Activated T-cell treated with anti-CD3 and anti-CD28 coated beads for 1 hour (primary cell): ENCODE results near the gene CDC42.

Experiments
- DNase-seq: peaks from one replicate; pipeline ENCODE4 v3.0.0-alpha.2; 2020; ENCODE audit warnings: low read depth

The CDC42 gene

GRCh38 chr1:22108339-22109105 lies 56.0 kb downstream of the CDC42 start:
- DNase-seq: no peak

GRCh38 chr1:22110016-22110415 lies 57.5 kb downstream of the CDC42 start:
- DNase-seq: no peak

DNA sequence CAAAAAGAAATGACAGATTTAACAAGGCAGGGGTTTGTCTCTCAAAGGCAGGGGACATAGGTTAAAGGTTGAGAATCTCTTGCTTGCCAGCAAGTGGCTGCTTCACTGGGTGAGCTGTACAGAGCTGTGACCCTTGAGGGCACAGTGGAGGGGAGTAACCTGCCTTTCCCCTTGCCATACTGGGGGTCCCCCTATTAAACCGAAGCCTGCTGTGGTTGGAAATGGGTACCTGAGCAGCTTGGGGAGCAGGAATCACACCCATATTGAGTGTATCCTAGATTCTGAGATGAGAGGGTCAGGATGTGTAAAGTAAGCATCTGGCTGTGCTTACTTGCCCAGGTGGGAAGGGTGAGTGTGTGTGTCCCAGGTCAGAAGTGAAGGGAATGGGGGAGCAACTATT lies 58.6 kb downstream of the CDC42 start:
- DNase-seq: no peak

GRCh38 chr1:22111620-22112019 lies 59.1 kb downstream of the CDC42 start:
- DNase-seq: no peak

- DNase-seq: no peak
These were observed 60.0 kb downstream of the CDC42 start for GRCh38 chr1:22112554-22112953.

DNA sequence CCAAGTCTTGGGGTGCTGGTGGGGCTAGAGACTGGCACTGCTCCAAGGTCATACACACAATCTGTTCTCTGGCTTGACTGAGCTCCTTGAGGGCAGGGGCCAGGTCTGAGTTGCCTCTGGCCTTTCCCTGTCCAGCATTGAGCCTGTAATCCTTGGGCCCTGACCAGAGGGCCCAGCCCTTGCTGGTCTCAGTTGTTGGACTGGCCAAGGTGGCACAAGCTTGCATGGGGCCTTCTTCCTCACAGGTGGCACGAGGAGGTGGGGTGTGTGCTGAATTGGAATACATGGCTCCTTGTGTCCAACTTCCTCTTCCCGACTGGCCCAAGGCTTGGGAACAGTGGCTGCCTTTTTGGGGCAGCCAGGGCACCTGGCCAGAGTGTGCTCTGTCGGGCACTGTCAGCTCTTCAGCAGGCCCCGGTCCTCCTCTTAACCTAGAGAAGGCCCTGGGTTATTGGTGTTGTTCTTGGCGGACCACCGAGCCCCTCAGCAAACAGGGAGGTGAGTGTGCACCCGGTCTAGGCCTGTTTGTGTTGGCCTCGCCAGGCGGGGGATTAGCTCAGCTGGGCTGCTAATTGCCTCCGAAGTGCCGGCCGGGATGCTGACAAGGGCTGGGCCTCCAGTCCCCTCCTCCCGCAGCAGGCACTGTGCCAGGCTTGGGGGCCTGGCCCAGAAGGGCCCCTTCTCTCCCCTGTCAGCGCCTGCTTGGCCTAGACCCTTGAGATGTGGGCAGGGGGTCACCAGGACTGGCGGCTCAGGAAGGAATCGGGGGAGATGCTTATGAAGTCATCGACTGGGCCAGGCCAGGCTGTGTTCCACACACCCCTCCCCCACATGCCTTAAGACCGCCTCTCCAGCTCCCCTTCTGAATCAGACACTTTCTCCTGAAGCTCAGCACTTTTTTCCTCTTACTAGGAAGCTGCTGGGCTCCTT lies 61.8 kb downstream of the CDC42 start:
- no peak for DNase-seq

- DNase-seq: no peak
These were observed 62.8 kb downstream of the CDC42 start for GRCh38 chr1:22115286-22115685.

- DNase-seq: no peak
These were observed 64.7 kb downstream of the CDC42 start for GRCh38 chr1:22117238-22117637.

GRCh38 chr1:22117851-22118250 lies 65.3 kb downstream of the CDC42 start:
- no peak for DNase-seq

GRCh38 chr1:22118291-22118992 lies 65.9 kb downstream of the CDC42 start:
- DNase-seq: no peak

DNA sequence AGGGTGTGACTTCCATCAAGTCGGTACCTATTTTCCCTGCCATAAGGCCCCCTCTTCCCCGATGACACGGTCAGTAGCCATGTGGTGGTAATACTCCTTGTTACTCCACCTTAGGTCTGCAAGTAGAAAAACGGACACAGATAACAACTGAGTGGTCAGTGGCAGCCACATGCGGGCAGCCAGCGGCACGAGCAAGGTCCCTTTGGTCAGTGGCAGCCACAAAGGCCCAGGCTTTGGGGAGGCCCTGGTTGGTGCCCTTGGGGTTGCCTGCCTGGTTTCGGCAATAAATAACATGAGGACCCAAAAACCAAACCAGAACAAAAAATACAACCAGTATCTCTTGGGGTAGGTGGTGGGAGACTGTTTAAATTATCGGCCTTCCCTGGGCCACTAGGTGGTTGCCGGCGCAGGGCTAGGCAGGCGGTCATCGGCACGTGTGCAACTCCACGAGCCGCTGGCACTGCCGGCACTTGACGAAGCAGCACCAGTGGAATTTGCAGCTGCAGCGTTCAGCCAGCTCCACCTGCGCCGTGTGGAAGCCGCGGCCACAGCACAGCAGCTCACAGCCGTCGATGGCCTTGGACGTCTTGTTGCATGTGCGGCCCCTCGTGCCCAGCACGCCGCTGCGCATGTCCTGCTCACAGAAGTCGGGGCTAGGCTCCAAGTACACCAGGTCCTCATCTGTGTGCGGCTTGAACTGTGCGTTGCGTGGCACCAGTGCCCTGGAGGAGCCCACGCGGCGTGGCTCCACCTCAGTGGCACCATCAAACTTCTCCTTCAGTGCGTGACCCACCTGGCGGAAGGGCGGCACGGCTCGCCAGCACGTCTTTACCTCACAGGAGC lies 67.3 kb downstream of the CDC42 start:
- DNase-seq: no peak

DNA sequence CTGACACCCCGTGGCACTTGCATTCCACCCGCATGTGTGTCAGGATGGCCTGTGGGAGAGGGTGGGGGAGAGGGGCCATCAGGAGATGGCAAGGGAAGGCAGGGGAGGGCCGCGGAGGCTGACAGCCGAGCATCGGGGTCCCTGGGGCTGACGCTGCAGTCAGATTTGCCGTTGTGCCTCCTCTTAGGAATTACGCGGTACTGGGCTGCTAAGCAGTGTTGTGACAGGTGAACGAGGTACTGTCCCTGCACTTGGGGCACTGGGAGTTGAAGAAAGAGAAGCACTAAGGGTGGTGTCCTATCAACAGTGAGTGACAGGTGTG lies 67.9 kb downstream of the CDC42 start:
- no peak for DNase-seq

GRCh38 chr1:22121421-22121911 lies 69.0 kb downstream of the CDC42 start:
- no peak for DNase-seq

- DNase-seq: no peak
These were observed 70.0 kb downstream of the CDC42 start for GRCh38 chr1:22122273-22123070.

- DNase-seq: no peak
These were observed 70.5 kb downstream of the CDC42 start for GRCh38 chr1:22123071-22123390.

DNA sequence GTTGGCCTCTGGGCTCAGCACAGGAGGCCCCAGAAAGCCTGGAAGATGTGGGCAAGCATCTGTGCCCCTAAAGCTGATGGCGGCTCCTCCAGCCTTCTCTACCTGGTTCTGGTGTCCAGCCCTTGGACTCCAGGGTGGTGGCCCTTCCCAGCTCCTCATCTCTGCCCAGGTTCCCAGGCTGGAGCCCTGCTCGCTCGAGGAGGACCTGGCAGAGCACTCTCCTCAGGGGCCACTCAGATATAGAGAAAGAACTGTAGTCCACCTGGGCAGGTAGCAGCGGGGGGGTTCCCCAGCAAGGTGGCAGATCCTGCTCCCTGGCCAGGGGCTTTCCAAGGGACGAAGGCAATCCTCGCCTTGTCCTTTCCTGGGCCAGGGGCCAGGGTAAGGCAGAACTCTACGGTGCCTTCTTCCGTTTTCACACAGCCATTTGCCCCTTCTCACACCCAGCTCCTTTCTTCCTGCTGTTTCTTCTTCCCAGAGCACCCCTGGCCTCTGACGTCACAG lies 71.4 kb downstream of the CDC42 start:
- no peak for DNase-seq

- DNase-seq: no peak
These were observed 72.2 kb downstream of the CDC42 start for GRCh38 chr1:22124592-22125229.

DNA sequence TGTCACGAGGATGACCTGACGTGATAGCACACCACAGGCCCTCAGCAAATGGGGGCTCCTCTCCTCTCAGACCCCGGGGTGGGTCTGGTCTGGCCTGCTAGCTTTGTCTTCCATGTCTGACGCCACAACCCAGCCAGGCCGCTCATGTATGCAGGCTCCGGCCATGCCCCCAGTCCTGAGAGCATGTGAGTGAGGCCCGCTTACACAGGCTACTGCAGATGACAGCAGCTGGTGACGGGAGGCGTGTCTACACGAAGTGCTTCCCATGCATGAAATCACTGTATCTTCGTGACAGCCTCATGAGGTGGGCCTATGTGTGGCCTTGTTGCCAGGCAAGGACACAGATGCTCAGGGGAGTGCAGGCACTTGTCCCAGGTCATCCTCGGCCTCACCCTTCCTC lies 74.0 kb downstream of the CDC42 start:
- DNase-seq: no peak

DNA sequence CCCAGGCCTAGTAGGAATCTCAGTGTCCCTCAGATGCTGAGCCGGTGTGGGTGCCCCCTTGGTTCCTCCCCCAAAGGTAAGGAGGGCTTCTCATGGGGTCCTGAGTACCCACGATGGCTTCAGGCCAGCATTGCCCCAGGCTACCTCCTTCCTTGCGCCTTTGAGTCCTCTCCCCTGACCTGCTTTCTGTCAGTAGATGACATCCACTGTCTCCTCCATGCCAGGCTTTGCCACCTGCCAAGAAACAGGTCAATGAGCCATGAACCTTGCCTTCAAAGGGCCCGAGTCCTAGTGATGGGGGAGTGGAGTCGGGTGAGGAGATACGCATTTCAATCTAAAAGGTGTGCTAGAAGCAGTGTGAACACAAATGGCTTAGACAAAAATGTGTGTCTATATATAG lies 74.7 kb downstream of the CDC42 start:
- DNase-seq: no peak

DNA sequence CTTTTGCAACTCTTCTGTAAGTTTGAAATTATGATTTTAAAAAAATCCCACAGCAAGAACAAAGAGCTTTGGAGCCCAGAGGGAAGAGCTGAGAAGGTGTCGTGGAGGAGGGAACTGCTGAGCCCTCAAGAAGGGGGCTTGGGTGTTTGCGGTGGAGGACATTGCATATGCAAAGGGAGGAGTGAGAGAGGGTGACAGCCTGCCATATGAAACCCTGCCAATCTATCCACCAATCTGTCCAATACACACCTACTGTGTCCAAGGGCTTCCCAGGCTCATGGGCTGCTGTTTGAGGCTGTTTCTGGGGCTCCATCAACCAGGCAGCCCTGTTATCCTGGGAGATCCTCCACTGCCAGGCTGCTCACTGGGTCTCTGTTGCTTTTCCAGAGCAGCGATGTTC lies 75.2 kb downstream of the CDC42 start:
- no peak for DNase-seq
